ENCODE results near the gene ULK4. TPM values are rescaled to one million over a fixed set of nuclear protein-coding genes. Genes with fewer than 3 reads are reported as not detected.
A peak's percentile ranks its signal among the peaks of the same experiment; 100 is the strongest.

ULK4 gene
- total and polyA plus RNA-seq, 2 experiments from 2014 or later = 1.8 to 3.7 TPM

DNA sequence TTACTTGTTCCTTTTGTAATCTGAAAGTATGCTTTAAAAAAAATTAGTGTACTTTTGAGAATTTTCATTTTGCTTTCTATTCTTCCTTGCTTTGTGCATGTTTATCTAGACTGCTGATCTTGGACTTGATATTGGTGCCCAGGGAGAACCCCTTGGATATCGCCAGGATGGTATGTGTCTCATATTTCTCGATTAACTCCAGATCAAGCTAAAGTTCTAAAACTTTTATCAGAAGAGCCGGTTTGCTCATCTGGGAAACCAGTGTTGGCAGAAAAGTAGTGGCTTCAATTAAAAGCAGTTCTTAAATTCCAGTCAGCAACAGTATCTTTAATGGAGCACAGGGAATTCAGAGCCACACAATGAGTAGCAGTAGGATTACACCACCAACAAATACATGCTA is 724.0 kb downstream of the ULK4 start:
- Histone ChIP-seq H3K4me1 (ENCODE audit: low read depth) (no peaks in the 10 kb centered on the region), H3K27me3 (no peaks in the 10 kb centered on the region), H3K36me3 (peaks cover 80% of the 10 kb centered on the region), H3K4me3 (no peak overlapping the region), H3K27ac (no peak overlapping the region), H3K9me3 (ENCODE audit: low read depth) (no peaks in the 10 kb centered on the region)
- DNase-seq (ENCODE audit: low read depth in 1 of 2, low spot score in 1 of 2) = no peak
- TF ChIP-seq, protein P1, sequence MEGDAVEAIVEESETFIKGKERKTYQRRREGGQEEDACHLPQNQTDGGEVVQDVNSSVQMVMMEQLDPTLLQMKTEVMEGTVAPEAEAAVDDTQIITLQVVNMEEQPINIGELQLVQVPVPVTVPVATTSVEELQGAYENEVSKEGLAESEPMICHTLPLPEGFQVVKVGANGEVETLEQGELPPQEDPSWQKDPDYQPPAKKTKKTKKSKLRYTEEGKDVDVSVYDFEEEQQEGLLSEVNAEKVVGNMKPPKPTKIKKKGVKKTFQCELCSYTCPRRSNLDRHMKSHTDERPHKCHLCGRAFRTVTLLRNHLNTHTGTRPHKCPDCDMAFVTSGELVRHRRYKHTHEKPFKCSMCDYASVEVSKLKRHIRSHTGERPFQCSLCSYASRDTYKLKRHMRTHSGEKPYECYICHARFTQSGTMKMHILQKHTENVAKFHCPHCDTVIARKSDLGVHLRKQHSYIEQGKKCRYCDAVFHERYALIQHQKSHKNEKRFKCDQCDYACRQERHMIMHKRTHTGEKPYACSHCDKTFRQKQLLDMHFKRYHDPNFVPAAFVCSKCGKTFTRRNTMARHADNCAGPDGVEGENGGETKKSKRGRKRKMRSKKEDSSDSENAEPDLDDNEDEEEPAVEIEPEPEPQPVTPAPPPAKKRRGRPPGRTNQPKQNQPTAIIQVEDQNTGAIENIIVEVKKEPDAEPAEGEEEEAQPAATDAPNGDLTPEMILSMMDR (IDR thresholded peaks at IDR 0.05; ENCODE audit: low read depth, low read length) = no peak

GRCh38 chr3:41236228-41236627 is 725.7 kb downstream of the ULK4 start:
- no peaks in the 10 kb centered on the region for H3K27me3 ChIP-seq
- no peaks in the 10 kb centered on the region for H3K9me3 ChIP-seq (ENCODE audit: low read depth)
- no peak for DNase-seq (ENCODE audit: low read depth in 1 of 2, low spot score in 1 of 2)
- H3K4me3 ChIP-seq = no peak overlapping the region
- TF ChIP-seq, protein P1 (IDR thresholded peaks at IDR 0.05; ENCODE audit: low read depth, low read length) = no peak
- H3K36me3 ChIP-seq = peaks cover 82% of the 10 kb centered on the region
- no peak overlapping the region for H3K27ac ChIP-seq
- H3K4me1 ChIP-seq (ENCODE audit: low read depth) = no peaks in the 10 kb centered on the region

DNA sequence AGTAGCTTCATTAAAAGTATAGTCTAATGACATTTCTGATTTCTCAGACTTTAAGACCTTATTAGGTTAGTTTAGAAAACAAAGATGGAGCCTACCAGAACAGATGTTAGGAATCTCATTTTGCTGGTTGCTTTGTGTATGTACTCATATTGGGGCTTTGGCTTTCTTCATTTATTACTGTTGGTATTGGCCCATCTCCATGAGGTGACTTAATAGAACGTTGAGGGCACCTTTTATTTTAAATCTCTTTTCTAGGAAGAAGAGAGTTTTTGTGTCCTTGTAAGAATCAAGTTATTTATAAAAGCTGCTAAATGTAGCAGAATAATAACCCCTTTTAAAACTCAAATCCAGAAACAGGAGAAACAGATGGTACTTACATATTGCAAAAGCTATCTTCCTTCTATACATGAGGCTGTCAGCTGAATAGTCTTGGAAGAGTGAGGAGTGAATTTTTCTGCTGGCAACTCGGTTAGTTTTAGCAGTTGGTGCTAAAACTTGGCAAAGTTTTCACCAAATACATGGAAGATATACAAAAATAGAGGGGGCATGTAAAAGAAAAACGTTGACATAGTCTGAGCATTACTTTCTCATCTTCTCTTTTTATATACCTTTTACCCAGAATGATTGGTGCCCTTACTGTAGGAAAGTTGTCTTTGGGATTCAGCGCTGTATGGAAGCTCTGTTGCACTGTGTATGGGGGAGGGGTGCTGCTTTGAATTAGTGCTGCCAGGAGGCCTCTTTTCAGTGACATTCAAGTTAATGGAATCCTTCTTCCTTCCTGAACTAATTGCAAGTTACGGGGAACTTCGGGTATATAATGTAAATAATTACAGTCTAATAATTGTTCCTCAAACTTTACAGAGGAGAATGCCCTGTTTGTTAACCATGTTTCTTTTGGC is 726.8 kb downstream of the ULK4 start:
- Histone ChIP-seq H3K9me3 (ENCODE audit: low read depth) (no peaks in the 10 kb centered on the region), H3K27ac (peak overlapping the region; percentile 32), H3K27me3 (no peaks in the 10 kb centered on the region), H3K4me3 (no peak overlapping the region), H3K36me3 (peaks cover 81% of the 10 kb centered on the region), H3K4me1 (ENCODE audit: low read depth) (no peaks in the 10 kb centered on the region)
- TF ChIP-seq, protein P1 (IDR thresholded peaks at IDR 0.05; ENCODE audit: low read depth, low read length) = no peak
- peak in 1 of 2 donors; percentile 15 for DNase-seq (ENCODE audit: low read depth in 1 of 2, low spot score in 1 of 2)

- H3K27ac ChIP-seq = peak overlapping the region; percentile 42
- peak in 1 of 2 donors; percentile 89 for DNase-seq (ENCODE audit: low read depth in 1 of 2, low spot score in 1 of 2)
- TF ChIP-seq, protein P1 (IDR thresholded peaks at IDR 0.05; ENCODE audit: low read depth, low read length) = no peak
- H3K36me3 ChIP-seq = peaks cover 43% of the 10 kb centered on the region
- no peaks in the 10 kb centered on the region for H3K9me3 ChIP-seq (ENCODE audit: low read depth)
- H3K4me1 ChIP-seq (ENCODE audit: low read depth) = peaks cover 23% of the 10 kb centered on the region
- H3K27me3 ChIP-seq = no peaks in the 10 kb centered on the region
- H3K4me3 ChIP-seq = no peak overlapping the region
These were observed 737.6 kb downstream of the ULK4 start for GRCh38 chr3:41224120-41224806.

DNA sequence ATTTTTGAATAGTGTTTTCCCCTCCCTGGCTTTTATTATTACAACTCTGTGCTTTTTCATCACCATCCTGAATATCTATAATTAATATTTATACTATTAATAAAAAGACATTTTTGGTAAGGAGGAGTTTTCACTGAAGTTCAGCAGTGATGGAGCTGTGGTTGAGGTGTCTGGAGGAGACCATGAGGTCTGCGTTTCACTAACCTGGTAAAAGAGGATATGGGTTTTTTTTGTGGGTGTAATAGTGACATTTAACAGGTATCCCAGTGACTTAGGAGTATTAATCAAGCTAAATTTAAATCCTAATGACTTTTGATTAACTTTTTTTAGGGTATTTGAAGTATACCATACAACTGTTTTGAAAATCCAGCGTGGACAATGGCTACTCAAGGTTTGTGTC is 738.2 kb downstream of the ULK4 start:
- Histone ChIP-seq H3K27ac (peak overlapping the region; percentile 42), H3K4me1 (ENCODE audit: low read depth) (peaks cover 29% of the 10 kb centered on the region), H3K9me3 (ENCODE audit: low read depth) (no peaks in the 10 kb centered on the region), H3K36me3 (peaks cover 43% of the 10 kb centered on the region), H3K4me3 (no peak overlapping the region), H3K27me3 (no peaks in the 10 kb centered on the region)
- TF ChIP-seq, protein P1 (IDR thresholded peaks at IDR 0.05; ENCODE audit: low read depth, low read length) = no peak
- no peak for DNase-seq (ENCODE audit: low read depth in 1 of 2, low spot score in 1 of 2)

Data from cardiac muscle cell (in vitro differentiated cells and primary cell).